ENCODE measurements around the gene RANBP17. TPM values are rescaled to one million over a fixed set of nuclear protein-coding genes. Genes with fewer than 3 reads are reported as not detected.

RANBP17 gene
- total RNA-seq, 4 donors from 2014 or later: 9.8 to 20.8 (median 10.3) TPM

- H3K27ac ChIP-seq: no peak overlapping the region
- H3K4me1 ChIP-seq: no peaks in the 10 kb centered on the region
- no peaks in the 10 kb centered on the region for H3K36me3 ChIP-seq
- no peaks in the 10 kb centered on the region for H3K9me3 ChIP-seq
- no peak for DNase-seq
- H3K27me3 ChIP-seq: no peaks in the 10 kb centered on the region
- no peak overlapping the region for H3K4me3 ChIP-seq
- TF ChIP-seq, protein P1, sequence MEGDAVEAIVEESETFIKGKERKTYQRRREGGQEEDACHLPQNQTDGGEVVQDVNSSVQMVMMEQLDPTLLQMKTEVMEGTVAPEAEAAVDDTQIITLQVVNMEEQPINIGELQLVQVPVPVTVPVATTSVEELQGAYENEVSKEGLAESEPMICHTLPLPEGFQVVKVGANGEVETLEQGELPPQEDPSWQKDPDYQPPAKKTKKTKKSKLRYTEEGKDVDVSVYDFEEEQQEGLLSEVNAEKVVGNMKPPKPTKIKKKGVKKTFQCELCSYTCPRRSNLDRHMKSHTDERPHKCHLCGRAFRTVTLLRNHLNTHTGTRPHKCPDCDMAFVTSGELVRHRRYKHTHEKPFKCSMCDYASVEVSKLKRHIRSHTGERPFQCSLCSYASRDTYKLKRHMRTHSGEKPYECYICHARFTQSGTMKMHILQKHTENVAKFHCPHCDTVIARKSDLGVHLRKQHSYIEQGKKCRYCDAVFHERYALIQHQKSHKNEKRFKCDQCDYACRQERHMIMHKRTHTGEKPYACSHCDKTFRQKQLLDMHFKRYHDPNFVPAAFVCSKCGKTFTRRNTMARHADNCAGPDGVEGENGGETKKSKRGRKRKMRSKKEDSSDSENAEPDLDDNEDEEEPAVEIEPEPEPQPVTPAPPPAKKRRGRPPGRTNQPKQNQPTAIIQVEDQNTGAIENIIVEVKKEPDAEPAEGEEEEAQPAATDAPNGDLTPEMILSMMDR (IDR thresholded peaks at IDR 0.05): no peak
- TF ChIP-seq POLR2A (IDR thresholded peaks at IDR 0.05): no peak
Measured at GRCh38 chr5:170844651-170845050, 17.2 kb upstream of the RANBP17 start.

DNA sequence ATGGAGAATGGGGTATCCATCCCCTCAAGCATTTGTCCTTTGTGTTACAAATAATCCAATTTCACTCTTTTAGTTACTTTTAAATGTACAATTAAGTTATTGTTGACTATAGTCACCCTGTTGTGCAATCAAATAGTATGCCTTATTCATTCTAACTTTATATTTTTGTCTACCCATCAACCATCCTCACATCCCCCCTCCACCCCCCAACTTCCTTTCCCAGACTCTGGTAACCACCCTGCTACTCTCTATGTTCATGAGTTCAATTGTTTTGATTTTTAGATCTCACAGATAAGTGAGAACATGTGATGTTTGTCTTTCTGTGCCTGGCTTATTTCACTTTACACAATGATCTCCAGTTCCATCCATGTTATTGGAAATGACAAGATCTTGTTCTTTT lies 15.4 kb upstream of the RANBP17 start:
- Histone ChIP-seq H3K27ac (no peak overlapping the region), H3K36me3 (no peaks in the 10 kb centered on the region), H3K9me3 (no peaks in the 10 kb centered on the region), H3K4me3 (no peak overlapping the region), H3K4me1 (no peaks in the 10 kb centered on the region), H3K27me3 (no peaks in the 10 kb centered on the region)
- no peak for DNase-seq
- no peak for TF ChIP-seq POLR2A (IDR thresholded peaks at IDR 0.05)
- TF ChIP-seq, protein P1 (IDR thresholded peaks at IDR 0.05): no peak

GRCh38 chr5:170846846-170847245 lies 15.0 kb upstream of the RANBP17 start:
- no peak for DNase-seq
- Histone ChIP-seq H3K27me3 (no peaks in the 10 kb centered on the region), H3K9me3 (no peaks in the 10 kb centered on the region), H3K27ac (no peak overlapping the region), H3K36me3 (no peaks in the 10 kb centered on the region), H3K4me3 (no peak overlapping the region), H3K4me1 (no peaks in the 10 kb centered on the region)
- no peak for TF ChIP-seq POLR2A (IDR thresholded peaks at IDR 0.05)
- TF ChIP-seq, protein P1 (IDR thresholded peaks at IDR 0.05): no peak

DNA sequence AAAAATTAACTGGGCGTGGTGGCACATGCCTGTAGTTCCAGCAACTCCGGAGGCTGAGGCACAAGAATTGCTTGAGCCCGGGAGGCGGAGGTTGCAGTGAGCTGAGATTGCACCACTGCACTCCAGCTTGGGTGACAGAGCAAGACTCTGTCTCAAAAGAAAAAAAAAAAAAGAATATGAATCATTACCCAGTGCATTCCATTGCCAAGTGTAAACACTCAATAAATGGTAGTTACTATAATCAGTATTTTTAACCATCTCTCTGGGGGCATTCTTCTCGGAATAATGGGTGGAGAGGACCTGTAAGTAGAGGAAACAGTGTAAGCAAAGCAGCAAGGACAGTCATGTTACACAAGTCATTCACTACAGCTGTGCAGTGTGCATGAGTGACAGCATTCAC lies 13.8 kb upstream of the RANBP17 start:
- Histone ChIP-seq H3K27ac (no peak overlapping the region), H3K36me3 (no peaks in the 10 kb centered on the region), H3K4me1 (no peaks in the 10 kb centered on the region), H3K4me3 (no peak overlapping the region), H3K27me3 (no peaks in the 10 kb centered on the region), H3K9me3 (no peaks in the 10 kb centered on the region)
- TF ChIP-seq, protein P1 (IDR thresholded peaks at IDR 0.05): no peak
- no peak for TF ChIP-seq POLR2A (IDR thresholded peaks at IDR 0.05)
- no peak for DNase-seq

DNA sequence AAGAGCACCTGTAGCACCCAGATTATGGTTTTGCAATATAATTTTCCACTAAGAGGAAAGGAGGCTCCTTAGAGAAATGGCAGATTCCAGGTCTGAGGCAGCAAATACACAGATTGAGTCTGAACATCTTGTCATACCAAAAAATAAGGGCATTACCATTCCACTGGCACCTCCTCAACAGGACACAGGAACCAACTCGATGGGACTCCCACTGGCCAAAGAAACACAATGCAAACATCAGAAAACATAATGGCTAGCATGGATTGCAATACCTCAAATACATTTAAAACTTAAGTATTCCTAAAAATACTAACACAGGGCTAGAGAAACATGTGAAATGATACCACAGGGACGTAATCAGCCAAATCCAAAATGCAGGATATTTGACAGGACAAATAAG lies 12.4 kb upstream of the RANBP17 start:
- TF ChIP-seq POLR2A (IDR thresholded peaks at IDR 0.05): no peak
- TF ChIP-seq, protein P1 (IDR thresholded peaks at IDR 0.05): no peak
- no peak overlapping the region for H3K27ac ChIP-seq

GRCh38 chr5:170854566-170854965 lies 7.3 kb upstream of the RANBP17 start:
- H3K9me3 ChIP-seq: peaks cover 0 to 2% (median under 1%) of the 10 kb centered on the region in 4 donors
- no peaks in the 10 kb centered on the region for H3K4me1 ChIP-seq
- H3K36me3 ChIP-seq: no peaks in the 10 kb centered on the region
- H3K4me3 ChIP-seq: no peak overlapping the region
- H3K27me3 ChIP-seq: no peaks in the 10 kb centered on the region
- TF ChIP-seq, protein P1 (IDR thresholded peaks at IDR 0.05): no peak
- TF ChIP-seq POLR2A (IDR thresholded peaks at IDR 0.05): no peak
- H3K27ac ChIP-seq: no peak overlapping the region
- DNase-seq: no peak

More for the DNA sequence above, 12.4 kb upstream of the RANBP17 start:
- Histone ChIP-seq H3K4me3 (no peak overlapping the region), H3K4me1 (no peaks in the 10 kb centered on the region), H3K36me3 (no peaks in the 10 kb centered on the region), H3K27me3 (no peaks in the 10 kb centered on the region), H3K9me3 (no peaks in the 10 kb centered on the region)
- no peak for DNase-seq
